GM23338 (cell line): ENCODE data around the gene CNTNAP5. TPM values are rescaled to one million over a fixed set of nuclear protein-coding genes. Genes with fewer than 3 reads are reported as not detected.

ENCODE experiments used
- ATAC-seq: fragments of 200-7000 bp; cut with Tn5 transposase; 3 replicates; pipeline ENCODE4 v1.9.1; 2020
- DNase-seq: peaks from one replicate; pipeline ENCODE4 v3.0.0-alpha.2; 2015; ENCODE audit warnings: low spot score
- H2AFZ ChIP-seq: fragments of 200-600 bp; sonication (generic); 2 replicates; pipeline ENCODE4 v1.8.0; 2016; ENCODE audit warnings: antibody characterized with exemption, mild to moderate bottlenecking, moderate library complexity
- H3F3A ChIP-seq: fragments of 200-600 bp; sonication (generic); replicated peaks from 2 replicates; pipeline ENCODE4 v1.8.0; 2017; ENCODE audit warnings: antibody characterized with exemption, mixed run types, low read depth
- H3K27ac ChIP-seq: fragments of 200-600 bp; sonication (generic); 2 replicates; pipeline ENCODE4 v1.6.1; 2016; ENCODE audit warnings: low read depth
- H3K27me3 ChIP-seq: fragments of 200-600 bp; sonication (generic); 2 replicates; pipeline ENCODE4 v1.8.0; 2016; ENCODE audit warnings: mild to moderate bottlenecking, mixed run types, moderate library complexity; ENCODE audit not compliant: insufficient read depth
- H3K36me3 ChIP-seq: fragments of 200-600 bp; sonication (generic); 2 replicates; pipeline ENCODE4 v1.8.0; 2016; ENCODE audit warnings: mild to moderate bottlenecking; ENCODE audit not compliant: insufficient read depth
- H3K4me1 ChIP-seq: fragments of 200-600 bp; sonication (generic); 2 replicates; pipeline ENCODE4 v1.8.0; 2016; ENCODE audit warnings: mild to moderate bottlenecking, moderate library complexity; ENCODE audit not compliant: insufficient read depth
- H3K4me2 ChIP-seq: fragments of 200-600 bp; sonication (generic); 2 replicates; pipeline ENCODE4 v1.7.1; 2017; ENCODE audit warnings: mixed run types
- H3K4me3 ChIP-seq: fragments of 200-600 bp; sonication (generic); 2 replicates; pipeline ENCODE4 v1.6.1; 2016; ENCODE audit warnings: mixed run types
- H3K79me2 ChIP-seq: fragments of 200-600 bp; sonication (generic); replicated peaks from 2 replicates; pipeline ENCODE4 v1.8.0; 2017; ENCODE audit warnings: mild to moderate bottlenecking; ENCODE audit not compliant: insufficient read depth
- H3K9me2 ChIP-seq: fragments of 200-600 bp; sonication (generic); 2 replicates; pipeline ENCODE4 v1.8.0; 2017; ENCODE audit not compliant: insufficient read depth
- H4K20me1 ChIP-seq: fragments of 200-600 bp; sonication (generic); replicated peaks from 2 replicates; pipeline ENCODE4 v1.8.0; 2017; ENCODE audit warnings: mild to moderate bottlenecking; ENCODE audit not compliant: insufficient read depth
- H3K27ac Mint-ChIP-seq: 2 replicates; pipeline ENCODE4 v1.8.0; 2020; ENCODE audit warnings: inconsistent platforms, mild to moderate bottlenecking, moderate library complexity, mixed read lengths
- H3K27me3 Mint-ChIP-seq: 3 replicates; pipeline ENCODE4 v1.8.0; 2022; ENCODE audit warnings: low read depth, mild to moderate bottlenecking, moderate library complexity, mixed read lengths, inconsistent platforms; ENCODE audit not compliant: insufficient read depth, poor library complexity
- H3K36me3 Mint-ChIP-seq: 3 replicates; pipeline ENCODE4 v1.8.0; 2021; ENCODE audit warnings: low read depth, mild to moderate bottlenecking, inconsistent platforms, moderate library complexity, mixed read lengths
- H3K4me1 Mint-ChIP-seq: 3 replicates; pipeline ENCODE4 v1.8.0; 2020; ENCODE audit warnings: mild to moderate bottlenecking, inconsistent platforms, mixed read lengths
- H3K4me3 Mint-ChIP-seq: 3 replicates; pipeline ENCODE4 v1.8.0; 2021; ENCODE audit warnings: moderate library complexity, mild to moderate bottlenecking, inconsistent platforms, mixed read lengths
- H3K9me3 Mint-ChIP-seq: 3 replicates; pipeline ENCODE4 v1.8.0; 2020; ENCODE audit warnings: moderate library complexity, mild to moderate bottlenecking, inconsistent platforms, mixed read lengths
- CTCF ChIP-seq, 2 experiments: fragments of 200-600 bp in 1 of 2; sonication (generic) in 1 of 2; conservative IDR thresholded peaks; 2 replicates each; pipeline versions ENCODE4 v1.5.1 to v1.6.1; 2016 to 2017; ENCODE audit warnings: antibody characterized with exemption in 2 of 2, low read depth in 2 of 2, mild to moderate bottlenecking in 2 of 2, moderate library complexity in 1 of 2
- ETS1 ChIP-seq: IDR thresholded peaks from 2 replicates; pipeline ENCODE4 v1.6.1; 2016; ENCODE audit warnings: antibody characterized with exemption
- JUNB ChIP-seq: IDR thresholded peaks from one replicate; pipeline ENCODE4 v1.6.1; 2016; ENCODE audit warnings: antibody characterized with exemption; ENCODE audit not compliant: unreplicated experiment
- POLR2AphosphoS5 ChIP-seq: IDR thresholded peaks from 2 replicates; pipeline ENCODE4 v1.6.1; 2016; ENCODE audit warnings: antibody characterized with exemption, low read depth
- REST ChIP-seq: IDR thresholded peaks from one replicate; pipeline ENCODE4 v1.6.1; 2018; ENCODE audit warnings: antibody characterized with exemption; ENCODE audit not compliant: unreplicated experiment
- STAT1 ChIP-seq: IDR thresholded peaks from one replicate; pipeline ENCODE4 v1.6.1; 2016; ENCODE audit warnings: antibody characterized with exemption; ENCODE audit not compliant: unreplicated experiment
- polyA plus RNA-seq: library from polyadenylated mRNA; unstranded; fragments of >200 nt; fragmentation: Nextera tagmentation; extraction: Ambion mirVana; gene quantifications from 2 replicates; pipeline ENCODE4 v1.2.1, GENCODE V29; 2016
- total RNA-seq: library from RNA; depleted of rRNA; stranded (reverse); fragments of >200 nt; shearing (Covaris generic); gene quantifications from 2 replicates; pipeline ENCODE4 v1.2.3, GENCODE V29; 2014

The CNTNAP5 gene
- total and polyA plus RNA-seq, 2 experiments from 2014 or later: 0.49 to 0.50 TPM

GRCh38 chr2:124633812-124634211, 608.7 kb downstream of the CNTNAP5 start:
- Mint-ChIP-seq H3K27me3 (no peaks in the 10 kb centered on the region), H3K27ac (no peak overlapping the region), H3K9me3 (peaks cover 49% of the 10 kb centered on the region), H3K36me3 (peaks cover 37% of the 10 kb centered on the region), H3K4me1 (no peaks in the 10 kb centered on the region), H3K4me3 (no peak overlapping the region)
- Histone ChIP-seq H3K27ac (no peak overlapping the region), H3F3A (no peaks in the 10 kb centered on the region), H3K4me3 (no peak overlapping the region), H3K4me1 (no peaks in the 10 kb centered on the region), H3K4me2 (no peak overlapping the region), H3K36me3 (no peaks in the 10 kb centered on the region), H4K20me1 (no peaks in the 10 kb centered on the region), H2AFZ (no peak overlapping the region), H3K27me3 (no peaks in the 10 kb centered on the region), H3K79me2 (no peaks in the 10 kb centered on the region), H3K9me2 (no peaks in the 10 kb centered on the region)
- no peak for TF ChIP-seq REST
- no peak for TF ChIP-seq ETS1
- TF ChIP-seq JUNB: no peak
- TF ChIP-seq STAT1: no peak
- no peak for TF ChIP-seq POLR2AphosphoS5
- DNase-seq (no peak), ATAC-seq (no peak)

- H3K27me3 Mint-ChIP-seq: no peaks in the 10 kb centered on the region
- Histone ChIP-seq H3K4me2 (no peak overlapping the region), H2AFZ (no peak overlapping the region), H3K36me3 (no peaks in the 10 kb centered on the region), H3K4me3 (no peak overlapping the region), H3F3A (no peaks in the 10 kb centered on the region), H4K20me1 (no peaks in the 10 kb centered on the region), H3K4me1 (no peaks in the 10 kb centered on the region), H3K27ac (no peak overlapping the region), H3K27me3 (no peaks in the 10 kb centered on the region), H3K9me2 (no peaks in the 10 kb centered on the region; the same call in 1 of the 2 replicates), H3K79me2 (no peaks in the 10 kb centered on the region)
- DNase-seq: no peak
- peaks cover 9% of the 10 kb centered on the region; the same call in 2 of the 3 replicates for H3K36me3 Mint-ChIP-seq
- H3K27ac Mint-ChIP-seq: no peak overlapping the region
- H3K9me3 Mint-ChIP-seq: peaks cover 13% of the 10 kb centered on the region
- ATAC-seq: no peak
- TF ChIP-seq CTCF (conservative IDR thresholded peaks at IDR 0.05; ENCODE audit: low read depth in 2 of 2) (no peak), STAT1 (no peak), ETS1 (no peak), REST (no peak)
- H3K4me1 Mint-ChIP-seq: no peaks in the 10 kb centered on the region
- no peak overlapping the region for H3K4me3 Mint-ChIP-seq
Measured at GRCh38 chr2:124639524-124639923, 614.4 kb downstream of the CNTNAP5 start.
